ENCODE measurements around the gene IFT52. TPM values are rescaled to one million over a fixed set of nuclear protein-coding genes. Genes with fewer than 3 reads are reported as not detected.

Gene IFT52
- total RNA-seq, 2 experiments from 2014 or later = 13.7 to 15.5 TPM

GRCh38 chr20:43667341-43668132 lies 76.8 kb downstream of the IFT52 start:
- Histone ChIP-seq H3K36me3 (ENCODE audit: insufficient read depth, low read length) (no peaks in the 10 kb centered on the region), H3K27ac (ENCODE audit: low read depth in 1 of 2, low read length in 2 of 2) (no peak overlapping the region), H3K4me1 (ENCODE audit: insufficient read depth, low read length) (peaks cover 15% of the 10 kb centered on the region), H3K9me3 (ENCODE audit: control insufficient read depth in 1 of 2, insufficient read depth in 1 of 2, low read length in 2 of 2) (no peaks in the 10 kb centered on the region), H3K4me3 (ENCODE audit: low read length) (peak overlapping the region; percentile 16), H3K27me3 (ENCODE audit: control insufficient read depth in 1 of 2, insufficient read depth in 2 of 2, low read length in 2 of 2) (peaks cover 16 to 30% of the 10 kb centered on the region in 2 experiments)
- intact Hi-C loops (cut with DNase I, micrococcal nuclease) = loop anchor here (2.0 to 5.0 kb wide), 2 partner anchors 55 to 77 kb away; partner anchors contain the start of gene IFT52 (in 1 of the 2)
- no peaks in the 10 kb centered on the region for H3K9me3 Mint-ChIP-seq
- peak overlapping the region; percentile 48 for H3K4me3 Mint-ChIP-seq
- POLR2A ChIA-PET = interaction anchor here (0.9 kb wide), 1 partner anchor 51 kb away, joined by 4 read pairs; no protein-coding TSS in a partner anchor
- H3K27me3 Mint-ChIP-seq = peaks cover 32% of the 10 kb centered on the region
- H3K27ac Mint-ChIP-seq = no peak overlapping the region
- CTCF ChIA-PET = interaction anchor here (0.9 kb wide), 1 partner anchor 8 kb away, joined by 3 read pairs; no protein-coding TSS in a partner anchor
- ATAC-seq (ENCODE audit: poor library complexity) = no peak
- no peak for TF ChIP-seq CTCF (IDR thresholded peaks at IDR 0.05)
- DNase-seq = peak in 2 of 14 experiments; percentile 18 to 31
- H3K4me1 Mint-ChIP-seq (ENCODE audit: low read depth) = no peaks in the 10 kb centered on the region
- H3K36me3 Mint-ChIP-seq (ENCODE audit: low read depth) = no peaks in the 10 kb centered on the region

GRCh38 chr20:43669332-43669731 lies 78.6 kb downstream of the IFT52 start:
- Mint-ChIP-seq H3K9me3 (no peaks in the 10 kb centered on the region), H3K27ac (no peak overlapping the region), H3K4me3 (no peak overlapping the region), H3K36me3 (ENCODE audit: low read depth) (no peaks in the 10 kb centered on the region), H3K4me1 (ENCODE audit: low read depth) (no peaks in the 10 kb centered on the region), H3K27me3 (peaks cover 37% of the 10 kb centered on the region)
- intact Hi-C loops (cut with DNase I, micrococcal nuclease) = loop anchor here in 1 of 2 experiments (5.0 kb wide), 1 partner anchor 53 kb away; no protein-coding TSS in a partner anchor
- peaks cover 16 to 30% of the 10 kb centered on the region in 2 experiments for H3K27me3 ChIP-seq (ENCODE audit: control insufficient read depth in 1 of 2, insufficient read depth in 2 of 2, low read length in 2 of 2)
- no peak for ATAC-seq (ENCODE audit: poor library complexity)
- ChIA-PET CTCF (no interaction called here), POLR2A (no interaction called here)
- H3K4me3 ChIP-seq (ENCODE audit: low read length) = no peak overlapping the region
- no peak for DNase-seq
- peaks cover 15% of the 10 kb centered on the region for H3K4me1 ChIP-seq (ENCODE audit: insufficient read depth, low read length)
- TF ChIP-seq CTCF (IDR thresholded peaks at IDR 0.05) = no peak
- H3K27ac ChIP-seq (ENCODE audit: low read depth in 1 of 2, low read length in 2 of 2) = no peak overlapping the region
- H3K36me3 ChIP-seq (ENCODE audit: insufficient read depth, low read length) = no peaks in the 10 kb centered on the region
- peaks cover 0 to 2% of the 10 kb centered on the region in 2 experiments for H3K9me3 ChIP-seq (ENCODE audit: control insufficient read depth in 1 of 2, insufficient read depth in 1 of 2, low read length in 2 of 2)

- Mint-ChIP-seq H3K36me3 (ENCODE audit: low read depth) (no peaks in the 10 kb centered on the region), H3K27ac (no peak overlapping the region), H3K27me3 (peaks cover 37% of the 10 kb centered on the region), H3K4me3 (no peak overlapping the region), H3K9me3 (no peaks in the 10 kb centered on the region), H3K4me1 (ENCODE audit: low read depth) (no peaks in the 10 kb centered on the region)
- no peak for ATAC-seq (ENCODE audit: poor library complexity)
- Histone ChIP-seq H3K27ac (ENCODE audit: low read depth in 1 of 2, low read length in 2 of 2) (no peak overlapping the region), H3K4me1 (ENCODE audit: insufficient read depth, low read length) (peaks cover 15% of the 10 kb centered on the region), H3K4me3 (ENCODE audit: low read length) (no peak overlapping the region), H3K27me3 (ENCODE audit: control insufficient read depth in 1 of 2, insufficient read depth in 2 of 2, low read length in 2 of 2) (peaks cover 16 to 30% of the 10 kb centered on the region in 2 experiments), H3K36me3 (ENCODE audit: insufficient read depth, low read length) (no peaks in the 10 kb centered on the region), H3K9me3 (ENCODE audit: control insufficient read depth in 1 of 2, insufficient read depth in 1 of 2, low read length in 2 of 2) (peaks cover 0 to 13% of the 10 kb centered on the region in 2 experiments)
- CTCF ChIA-PET = no interaction called here
- POLR2A ChIA-PET = no interaction called here
- no peak for DNase-seq
- intact Hi-C loops (cut with DNase I, micrococcal nuclease) = no loop called here
- TF ChIP-seq CTCF (IDR thresholded peaks at IDR 0.05) = no peak
These were observed 79.7 kb downstream of the IFT52 start for GRCh38 chr20:43670423-43670822.
